Measurements from ENCODE around the gene HSPA12B.

The HSPA12B gene

DNA sequence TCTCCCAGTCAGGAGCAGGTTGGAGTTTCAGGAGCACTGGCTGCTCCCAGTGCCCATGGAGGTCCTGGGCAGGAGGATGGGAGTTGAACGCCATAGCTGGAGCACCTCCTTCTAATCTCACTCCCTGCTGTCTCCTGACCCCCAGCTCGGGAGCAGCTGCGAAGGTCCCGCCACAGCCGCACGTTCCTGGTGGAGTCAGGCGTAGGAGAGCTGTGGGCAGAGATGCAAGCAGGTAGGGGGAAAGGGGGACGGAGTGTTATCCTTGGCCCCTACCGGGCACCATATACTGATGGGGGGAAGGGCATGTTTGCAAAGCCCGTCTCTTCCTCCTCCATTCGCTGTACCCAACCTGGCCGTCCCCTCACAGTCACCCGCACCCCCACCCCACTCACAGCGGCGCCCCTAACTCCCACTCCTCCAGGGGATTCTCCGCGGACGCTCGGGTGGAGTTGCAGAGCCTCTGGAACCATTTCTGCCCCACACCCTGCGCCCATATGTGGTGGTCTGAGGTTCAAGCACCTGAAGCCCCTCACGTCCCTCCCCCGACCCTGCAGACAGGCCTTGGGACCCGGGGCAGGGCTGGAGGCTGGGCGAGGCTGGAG is 16.7 kb downstream of the HSPA12B start:
- Mint-ChIP-seq H3K9me3 (no peaks in the 10 kb centered on the region), H3K4me3 (no peak overlapping the region), H3K4me1 (peaks cover 17% of the 10 kb centered on the region), H3K36me3 (no peaks in the 10 kb centered on the region), H3K27me3 (peaks cover 1% of the 10 kb centered on the region), H3K27ac (no peak overlapping the region)

DNA sequence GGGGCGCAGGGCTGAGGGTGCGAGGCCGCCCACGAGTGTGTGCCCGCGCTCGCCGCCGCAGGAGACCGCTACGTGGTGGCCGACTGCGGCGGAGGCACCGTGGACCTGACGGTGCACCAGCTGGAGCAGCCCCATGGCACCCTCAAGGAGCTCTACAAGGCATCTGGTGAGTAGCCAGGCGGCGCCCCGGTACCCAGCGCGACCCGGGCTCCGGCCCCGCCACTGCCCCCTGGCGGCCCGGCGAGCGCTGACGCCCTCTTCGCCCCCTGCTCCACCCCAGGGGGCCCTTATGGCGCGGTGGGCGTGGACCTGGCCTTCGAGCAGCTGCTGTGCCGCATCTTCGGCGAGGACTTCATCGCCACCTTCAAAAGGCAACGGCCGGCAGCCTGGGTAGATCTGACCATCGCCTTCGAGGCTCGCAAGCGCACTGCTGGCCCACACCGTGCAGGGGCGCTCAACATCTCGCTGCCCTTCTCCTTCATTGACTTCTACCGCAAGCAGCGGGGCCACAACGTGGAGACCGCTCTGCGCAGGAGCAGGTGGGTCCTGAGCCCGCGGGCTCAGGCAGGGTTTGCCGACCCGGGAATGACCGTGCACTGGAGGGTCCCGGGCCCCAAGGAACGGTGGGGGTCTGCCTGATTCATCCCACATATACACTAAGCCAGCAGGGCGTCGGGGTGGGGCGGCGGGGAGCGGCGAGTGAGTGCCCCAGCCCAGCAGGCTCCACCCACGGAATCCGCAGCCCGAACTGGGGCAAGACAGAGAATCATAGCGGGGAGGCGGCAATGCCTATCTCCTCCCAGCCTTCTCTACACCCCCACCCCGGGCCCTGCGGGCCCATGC is 17.4 kb downstream of the HSPA12B start:
- Mint-ChIP-seq H3K36me3 (no peaks in the 10 kb centered on the region), H3K9me3 (no peaks in the 10 kb centered on the region), H3K27ac (no peak overlapping the region), H3K4me1 (peaks cover 10% of the 10 kb centered on the region), H3K27me3 (peaks cover 1% of the 10 kb centered on the region), H3K4me3 (no peak overlapping the region)

GRCh38 chr20:3751305-3751674 is 18.8 kb downstream of the HSPA12B start:
- Mint-ChIP-seq H3K36me3 (no peaks in the 10 kb centered on the region), H3K4me1 (peaks cover 10% of the 10 kb centered on the region), H3K9me3 (no peaks in the 10 kb centered on the region), H3K27ac (no peak overlapping the region), H3K4me3 (peak overlapping the region; percentile 26), H3K27me3 (peaks cover 1% of the 10 kb centered on the region)

- H3K4me1 Mint-ChIP-seq = peaks cover 10% of the 10 kb centered on the region
- H3K27ac Mint-ChIP-seq = no peak overlapping the region
- peaks cover 1% of the 10 kb centered on the region for H3K27me3 Mint-ChIP-seq
These were observed 19.3 kb downstream of the HSPA12B start for GRCh38 chr20:3751675-3752385.

GRCh38 chr20:3752386-3752759 is 19.9 kb downstream of the HSPA12B start:
- Mint-ChIP-seq H3K36me3 (no peaks in the 10 kb centered on the region), H3K27ac (peak overlapping the region; percentile 74), H3K9me3 (no peaks in the 10 kb centered on the region), H3K4me3 (peak overlapping the region; percentile 73), H3K4me1 (peaks cover 10% of the 10 kb centered on the region), H3K27me3 (peaks cover 1% of the 10 kb centered on the region)

More at GRCh38 chr20:3751675-3752385, 19.3 kb downstream of the HSPA12B start:
- Mint-ChIP-seq H3K9me3 (no peaks in the 10 kb centered on the region), H3K4me3 (peak overlapping the region; percentile 73), H3K36me3 (no peaks in the 10 kb centered on the region)

DNA sequence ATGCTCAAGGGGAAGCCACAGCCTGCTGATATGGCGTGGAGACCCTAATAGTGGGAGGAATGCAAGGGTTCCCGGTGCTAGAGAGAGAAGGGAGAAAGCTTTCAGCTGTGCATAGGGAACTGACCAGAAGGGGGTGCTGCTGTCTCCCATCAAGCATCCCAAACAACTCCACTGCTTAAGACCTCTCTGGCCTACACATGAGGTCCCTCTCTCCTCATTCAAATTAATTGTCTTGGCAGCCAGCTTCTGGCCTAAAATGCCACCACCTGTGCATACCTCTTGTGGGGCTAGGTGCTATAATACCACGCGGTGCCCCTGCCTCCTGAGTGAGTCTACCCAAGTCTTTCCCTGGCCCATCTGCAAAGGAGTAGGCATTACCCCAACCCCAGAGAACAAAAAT is 20.6 kb downstream of the HSPA12B start:
- H3K27ac Mint-ChIP-seq = no peak overlapping the region
- peaks cover 1% of the 10 kb centered on the region for H3K27me3 Mint-ChIP-seq
- H3K9me3 Mint-ChIP-seq = no peaks in the 10 kb centered on the region
- peaks cover 1% of the 10 kb centered on the region for H3K36me3 Mint-ChIP-seq
- H3K4me1 Mint-ChIP-seq = peaks cover 10% of the 10 kb centered on the region
- H3K4me3 Mint-ChIP-seq = no peak overlapping the region

- Mint-ChIP-seq H3K36me3 (peaks cover 3% of the 10 kb centered on the region), H3K4me1 (peaks cover 10% of the 10 kb centered on the region), H3K27me3 (peaks cover under 1% of the 10 kb centered on the region), H3K4me3 (no peak overlapping the region), H3K27ac (no peak overlapping the region), H3K9me3 (no peaks in the 10 kb centered on the region)
These were observed 21.2 kb downstream of the HSPA12B start for GRCh38 chr20:3753501-3754275.

DNA sequence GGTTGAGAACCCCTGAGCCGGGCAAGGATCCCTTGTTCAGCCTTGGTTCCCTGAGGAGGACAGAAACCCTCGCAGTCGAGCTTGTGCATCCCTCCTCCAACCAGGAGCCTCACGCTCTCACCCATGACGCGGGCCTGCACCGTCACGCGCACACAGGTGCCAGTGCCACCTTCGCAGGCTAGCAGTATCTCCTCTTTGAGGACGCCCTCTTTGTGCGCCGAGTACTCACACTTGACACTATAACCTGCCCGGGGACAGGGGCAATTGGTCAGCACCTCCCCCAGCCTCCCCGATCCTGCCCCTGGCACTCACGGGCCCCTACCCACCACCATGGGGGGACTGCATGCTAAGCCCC is 21.8 kb downstream of the HSPA12B start:
- Mint-ChIP-seq H3K36me3 (peaks cover 3% of the 10 kb centered on the region), H3K4me3 (no peak overlapping the region), H3K4me1 (peaks cover 10% of the 10 kb centered on the region), H3K27me3 (no peaks in the 10 kb centered on the region), H3K9me3 (no peaks in the 10 kb centered on the region), H3K27ac (no peak overlapping the region)

GRCh38 chr20:3755269-3755668 is 22.8 kb downstream of the HSPA12B start:
- peaks cover 3% of the 10 kb centered on the region for H3K36me3 Mint-ChIP-seq

GRCh38 chr20:3755814-3756480 is 23.5 kb downstream of the HSPA12B start:
- H3K9me3 Mint-ChIP-seq = no peaks in the 10 kb centered on the region
- H3K27me3 Mint-ChIP-seq = no peaks in the 10 kb centered on the region
- no peak overlapping the region for H3K27ac Mint-ChIP-seq
- peaks cover 8% of the 10 kb centered on the region for H3K4me1 Mint-ChIP-seq
- H3K4me3 Mint-ChIP-seq = no peak overlapping the region
- H3K36me3 Mint-ChIP-seq = peaks cover 3% of the 10 kb centered on the region

More at GRCh38 chr20:3755269-3755668, 22.8 kb downstream of the HSPA12B start:
- Mint-ChIP-seq H3K27me3 (no peaks in the 10 kb centered on the region), H3K4me3 (no peak overlapping the region), H3K27ac (no peak overlapping the region), H3K9me3 (no peaks in the 10 kb centered on the region), H3K4me1 (peaks cover 10% of the 10 kb centered on the region)

GRCh38 chr20:3757268-3757667 is 24.8 kb downstream of the HSPA12B start:
- H3K9me3 Mint-ChIP-seq = no peaks in the 10 kb centered on the region
- peaks cover 3% of the 10 kb centered on the region for H3K36me3 Mint-ChIP-seq
- no peak overlapping the region for H3K27ac Mint-ChIP-seq
- no peaks in the 10 kb centered on the region for H3K27me3 Mint-ChIP-seq
- H3K4me1 Mint-ChIP-seq = peaks cover 3% of the 10 kb centered on the region
- no peak overlapping the region for H3K4me3 Mint-ChIP-seq

DNA sequence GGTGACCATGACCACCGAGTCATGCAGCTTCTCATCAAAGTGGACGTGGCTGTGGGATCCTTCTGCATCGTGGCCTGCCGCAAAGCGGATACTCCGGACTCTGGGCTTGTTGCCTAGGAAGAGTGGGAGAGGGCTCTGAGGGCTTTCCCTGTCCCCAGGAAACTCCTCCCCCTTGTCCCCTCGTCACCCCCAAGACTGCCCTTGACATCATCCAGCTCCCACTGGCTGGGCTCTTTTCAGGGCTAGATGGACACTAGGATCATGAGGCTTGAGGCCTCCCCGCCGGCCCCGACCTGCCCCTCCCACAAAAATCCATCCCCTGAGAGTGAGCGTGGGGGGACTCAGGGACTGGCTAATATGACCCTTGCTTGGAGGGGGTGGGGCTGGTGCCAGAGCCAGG is 26.1 kb downstream of the HSPA12B start:
- Mint-ChIP-seq H3K36me3 (peaks cover 3% of the 10 kb centered on the region), H3K4me1 (no peaks in the 10 kb centered on the region), H3K9me3 (no peaks in the 10 kb centered on the region), H3K27ac (no peak overlapping the region), H3K4me3 (no peak overlapping the region), H3K27me3 (no peaks in the 10 kb centered on the region)

DNA sequence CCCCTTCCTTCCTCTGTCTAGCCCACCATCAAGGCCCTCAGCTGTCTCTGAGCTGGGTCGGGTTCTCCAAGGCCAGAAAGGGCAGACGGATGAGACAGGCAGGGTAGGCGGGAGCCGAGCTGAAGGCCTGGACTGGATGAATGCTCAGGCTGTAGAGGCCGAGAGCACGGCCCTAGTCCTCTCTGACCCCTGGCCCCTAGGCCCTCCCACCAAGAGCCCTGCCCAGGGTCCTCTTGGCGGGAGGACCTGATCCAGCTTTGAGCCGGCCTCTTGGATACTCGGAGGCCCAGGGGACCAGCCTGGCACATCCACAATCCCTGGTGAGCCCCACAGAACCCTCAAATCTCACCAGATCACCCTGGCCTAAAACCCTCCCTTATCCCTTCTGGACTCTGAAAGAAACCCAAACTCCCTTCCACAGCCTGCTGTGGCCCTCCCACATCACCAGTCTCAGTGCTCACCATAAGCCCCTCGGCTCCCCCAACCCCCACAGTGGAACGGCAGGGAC is 26.9 kb downstream of the HSPA12B start:
- H3K4me1 Mint-ChIP-seq = no peaks in the 10 kb centered on the region
- H3K27ac Mint-ChIP-seq = peak overlapping the region; percentile 49
- no peaks in the 10 kb centered on the region for H3K27me3 Mint-ChIP-seq
- no peak overlapping the region for H3K4me3 Mint-ChIP-seq
- peaks cover 3% of the 10 kb centered on the region for H3K36me3 Mint-ChIP-seq
- no peaks in the 10 kb centered on the region for H3K9me3 Mint-ChIP-seq

DNA sequence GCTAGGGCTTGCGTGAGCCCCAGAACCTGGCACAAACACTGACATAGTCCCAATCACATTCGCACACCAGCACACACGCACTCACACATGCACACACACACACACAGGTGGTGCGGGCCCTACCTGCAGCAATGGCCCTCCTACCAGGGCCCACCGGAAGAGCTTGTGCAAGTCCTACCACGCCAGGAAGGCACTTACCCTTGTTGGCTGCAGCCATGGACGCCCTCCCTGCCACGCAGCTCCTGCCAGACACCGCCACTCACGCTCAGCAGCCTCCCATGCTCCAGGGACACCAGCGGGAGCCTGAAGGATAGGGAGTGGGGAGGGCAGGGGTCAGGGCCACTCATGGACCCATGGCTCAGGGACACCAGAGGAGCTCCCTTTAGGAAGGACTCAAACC is 27.4 kb downstream of the HSPA12B start:
- Mint-ChIP-seq H3K4me1 (no peaks in the 10 kb centered on the region), H3K9me3 (no peaks in the 10 kb centered on the region), H3K27me3 (no peaks in the 10 kb centered on the region), H3K4me3 (no peak overlapping the region), H3K36me3 (peaks cover 3% of the 10 kb centered on the region), H3K27ac (peak overlapping the region; percentile 49)

All from activated naive CD4-positive, alpha-beta T cell treated with anti-CD3 and anti-CD28 coated beads, Interleukin-2, amount 50 U/mL, for 24 hours (primary cell).